OCI-LY7 (cell line): Measurements from ENCODE around the gene MYBBP1A. TPM values are rescaled to one million over a fixed set of nuclear protein-coding genes. Genes with fewer than 3 reads are reported as not detected.

Experiments used
- BruUV-seq: library from RNA; stranded (reverse); fragments of 400-500 nt; replicated peaks from 2 replicates; lab custom pipeline; 2021; lab: Mats Ljungman, UMichigan
- CTCF ChIA-PET: fragments of 300-600 bp; sonication (Branson Sonifier 250); formaldehyde crosslinking; loops from one replicate; lab custom pipeline; 2022; ENCODE audit warnings: antibody characterized with exemption; ENCODE audit not compliant: unreplicated experiment; lab: Charles Lee
- POLR2A ChIA-PET: fragments of 300-600 bp; sonication (Branson Sonifier 250); formaldehyde crosslinking; loops from one replicate; lab custom pipeline; 2022; ENCODE audit warnings: antibody characterized with exemption; lab: Charles Lee
- DNase-seq: peaks from one replicate; pipeline ENCODE4 v3.0.0-alpha.2; 2015; ENCODE audit warnings: low spot score
- H2AFZ ChIP-seq: fragments of 200-600 bp; sonication (generic), shearing (Covaris generic); 2 replicates; pipeline ENCODE4 v1.6.1; 2014; ENCODE audit warnings: mild to moderate bottlenecking, antibody characterized with exemption, low read length, moderate library complexity
- H3K27ac ChIP-seq: fragments of 200-600 bp; sonication (generic); 2 replicates; pipeline ENCODE4 v1.5.1; 2014; ENCODE audit warnings: mixed run types, low read depth, mild to moderate bottlenecking, moderate library complexity, low read length, inconsistent platforms; ENCODE audit not compliant: poor library complexity, severe bottlenecking
- H3K36me3 ChIP-seq: fragments of 200-600 bp; sonication (generic); 2 replicates; pipeline ENCODE4 v1.6.1; 2014; ENCODE audit warnings: mild to moderate bottlenecking, antibody characterized with exemption, low read length, moderate library complexity, mixed read lengths; ENCODE audit not compliant: insufficient read depth
- H3K4me1 ChIP-seq: fragments of 200-600 bp; sonication (generic); 2 replicates; pipeline ENCODE4 v1.5.1; 2014; ENCODE audit warnings: mild to moderate bottlenecking, low read length; ENCODE audit not compliant: insufficient read depth, poor library complexity, severe bottlenecking
- H3K4me2 ChIP-seq: fragments of 200-600 bp; sonication (generic); 2 replicates; pipeline ENCODE4 v1.6.1; 2014; ENCODE audit warnings: mild to moderate bottlenecking, low read length
- H3K4me3 ChIP-seq: fragments of 200-600 bp; sonication (generic); 2 replicates; pipeline ENCODE4 v1.5.1; 2014; ENCODE audit warnings: mild to moderate bottlenecking, low read depth, low read length; ENCODE audit not compliant: poor library complexity, severe bottlenecking
- H3K79me2 ChIP-seq: fragments of 200-600 bp; sonication (generic); 2 replicates; pipeline ENCODE4 v1.6.1; 2016; ENCODE audit warnings: low read depth, mild to moderate bottlenecking, low read length, moderate library complexity, mixed read lengths; ENCODE audit not compliant: insufficient read depth
- H3K9me2 ChIP-seq: fragments of 200-600 bp; sonication (generic); 2 replicates; pipeline ENCODE4 v1.6.1; 2016; ENCODE audit warnings: mild to moderate bottlenecking, low read length, mixed read lengths; ENCODE audit not compliant: insufficient read depth
- H3K9me3 ChIP-seq: fragments of 200-600 bp; sonication (generic); 2 replicates; pipeline ENCODE4 v1.6.1; 2014; ENCODE audit warnings: mild to moderate bottlenecking, mixed run types, low read length, mixed read lengths
- H4K20me1 ChIP-seq: fragments of 200-600 bp; sonication (generic); 2 replicates; pipeline ENCODE4 v1.6.1; 2014; ENCODE audit warnings: mild to moderate bottlenecking, antibody characterized with exemption, low read length, moderate library complexity, mixed read lengths; ENCODE audit not compliant: insufficient read depth
- CTCF ChIP-seq: fragments of 200-600 bp; sonication (generic); conservative IDR thresholded peaks from 2 replicates; pipeline ENCODE4 v1.5.1; 2014; ENCODE audit warnings: mild to moderate bottlenecking, antibody characterized with exemption, low read length, moderate library complexity, mixed read lengths
- EZH2phosphoT487 ChIP-seq: fragments of 200-600 bp; sonication (generic); IDR thresholded peaks from 2 replicates; pipeline ENCODE4 v1.6.1; 2018; ENCODE audit warnings: low read depth, borderline replicate concordance, mild to moderate bottlenecking, mixed run types, antibody characterized with exemption, low read length, moderate library complexity, mixed read lengths
- intact Hi-C: fragments of 100-400 bp; cut with micrococcal nuclease; formaldehyde crosslinking; loops from one replicate; pipeline ENCODE4 v1.10.0; 2022; ENCODE audit not compliant: unreplicated experiment
- total RNA-seq, 2 experiments: library from RNA; depleted of rRNA in 1 of 2; stranded (reverse); fragments of >200 nt in 1 of 2; shearing (Covaris generic) in 1 of 2; gene quantifications; 2 replicates each; pipeline ENCODE4 v1.2.3, GENCODE V29; 2014 to 2022

Gene MYBBP1A
- total RNA-seq, 2 experiments from 2014 or later: 131 to 142 TPM

GRCh38 chr17:4550534-4551039 lies 4.6 kb downstream of the MYBBP1A start:
- H3K4me3 ChIP-seq: no peak overlapping the region
- no peak for TF ChIP-seq EZH2phosphoT487
- TF ChIP-seq CTCF: no peak
- BruUV-seq: no TSS peak
- peaks cover 94% of the 10 kb centered on the region for H3K36me3 ChIP-seq
- ChIA-PET POLR2A (no interaction called here), CTCF (no interaction called here)
- H3K27ac ChIP-seq: no peak overlapping the region
- peaks cover 12% of the 10 kb centered on the region for H3K4me1 ChIP-seq
- H3K9me3 ChIP-seq: no peaks in the 10 kb centered on the region
- H3K4me2 ChIP-seq: no peak overlapping the region
- no peaks in the 10 kb centered on the region for H3K9me2 ChIP-seq
- DNase-seq: no peak
- no peaks in the 10 kb centered on the region for H4K20me1 ChIP-seq
- H3K79me2 ChIP-seq: peaks cover 28% of the 10 kb centered on the region
- intact Hi-C loops: no loop called here
- no peak overlapping the region for H2AFZ ChIP-seq

- Histone ChIP-seq H3K9me3 (no peaks in the 10 kb centered on the region), H3K4me2 (no peak overlapping the region), H3K4me3 (no peak overlapping the region), H3K27ac (no peak overlapping the region), H4K20me1 (no peaks in the 10 kb centered on the region), H2AFZ (no peak overlapping the region), H3K9me2 (no peaks in the 10 kb centered on the region), H3K4me1 (peaks cover 11% of the 10 kb centered on the region), H3K36me3 (peaks cover 100% of the 10 kb centered on the region), H3K79me2 (peaks cover 26% of the 10 kb centered on the region)
- no TSS peak for BruUV-seq
- TF ChIP-seq EZH2phosphoT487 (no peak), CTCF (no peak)
- CTCF ChIA-PET: no interaction called here
- intact Hi-C loops: no loop called here
- POLR2A ChIA-PET: no interaction called here
- no peak for DNase-seq
Measured at GRCh38 chr17:4549781-4550533, 5.2 kb downstream of the MYBBP1A start.
